ENCODE data around the gene ATP2B3. TPM values are rescaled to one million over a fixed set of nuclear protein-coding genes. Genes with fewer than 3 reads are reported as not detected.

Gene ATP2B3
- total and polyA plus RNA-seq, 11 donors, result 0.12 TPM; not detected in 10

- Histone ChIP-seq H3K9me3 (no peaks in the 10 kb centered on the region), H3K4me3 (no peak overlapping the region), H3K27ac (no peak overlapping the region), H3K4me1 (no peaks in the 10 kb centered on the region), H3K36me3 (no peaks in the 10 kb centered on the region), H3K27me3 (peaks cover 0 to 21% (median 0%) of the 10 kb centered on the region in 9 donors)
- ATAC-seq (no peak), DNase-seq (peak in 1 of 5 donors; percentile 11)
- intact Hi-C loops (cut with DNase I), result loop anchor here in 1 of 10 donors (10.0 kb wide), 1 partner anchor 370 kb away; no protein-coding TSS in a partner anchor
- WGBS, 4 donors, result 77 to 85% (median 79%) methylated on average over 10 to 15 of the region's 15 CpGs
- TF ChIP-seq CTCF (IDR thresholded peaks at IDR 0.05) (no peak), POLR2A (IDR thresholded peaks at IDR 0.05) (no peak)
Measured at GRCh38 chrX:153624196-153625091, 107.0 kb downstream of the ATP2B3 start.

GRCh38 chrX:153625271-153626024 is 108.0 kb downstream of the ATP2B3 start:
- no peak for ATAC-seq
- no peak for TF ChIP-seq POLR2A (IDR thresholded peaks at IDR 0.05)
- TF ChIP-seq CTCF (IDR thresholded peaks at IDR 0.05), result no peak

GRCh38 chrX:153626025-153626633 is 108.7 kb downstream of the ATP2B3 start:
- Histone ChIP-seq H3K9me3 (peaks cover 0 to 9% (median 0%) of the 10 kb centered on the region in 12 donors), H3K27ac (no peak overlapping the region), H3K4me1 (no peaks in the 10 kb centered on the region), H3K4me3 (no peak overlapping the region), H3K36me3 (no peaks in the 10 kb centered on the region), H3K27me3 (peaks cover 0 to 17% (median 0%) of the 10 kb centered on the region in 9 donors)
- TF ChIP-seq POLR2A (IDR thresholded peaks at IDR 0.05) (no peak), CTCF (IDR thresholded peaks at IDR 0.05) (no peak)
- WGBS, 4 donors, result 64 to 85% (median 84%) methylated on average over 7 to 16 of the region's 16 CpGs
- ATAC-seq (no peak), DNase-seq (peak in 1 of 5 donors; percentile 15)
- intact Hi-C loops (cut with DNase I), result loop anchor here in 1 of 10 donors (10.0 kb wide), 1 partner anchor 369 kb away; no protein-coding TSS in a partner anchor

More at GRCh38 chrX:153625271-153626024, 108.0 kb downstream of the ATP2B3 start:
- Histone ChIP-seq H3K36me3 (no peaks in the 10 kb centered on the region), H3K27me3 (peaks cover 0 to 17% (median 0%) of the 10 kb centered on the region in 9 donors), H3K4me3 (no peak overlapping the region), H3K4me1 (no peaks in the 10 kb centered on the region), H3K27ac (no peak overlapping the region), H3K9me3 (peaks cover 0 to 2% (median 0%) of the 10 kb centered on the region in 12 donors)
- peak in 1 of 5 donors; percentile 10 for DNase-seq
- 88 to 93% (median 91%) methylated on average over 16 to 21 of the region's 21 CpGs for WGBS, 4 donors
- intact Hi-C loops (cut with DNase I), result loop anchor here in 1 of 10 donors (10.0 kb wide), 1 partner anchor 369 kb away; no protein-coding TSS in a partner anchor

Data from heart left ventricle (tissue), 16 donors.